ENCODE measurements around the gene CCHCR1.
"Not testable (repeated sequence)": the region's sequence is repeated elsewhere in the genome, so short reads cannot be mapped to it uniquely, and the experiment has no call there.

CCHCR1 gene

GRCh38 chr6:31172973-31173384 is 15.4 kb upstream of the CCHCR1 start:
- TF ChIP-seq CTCF (IDR thresholded peaks at IDR 0.05; ENCODE audit: unreplicated experiment in 3 of 3) = no peak
- Mint-ChIP-seq H3K9me3 (no peaks in the 10 kb centered on the region), H3K27me3 (ENCODE audit: low read depth) (peaks cover 28% of the 10 kb centered on the region), H3K36me3 (ENCODE audit: low read depth) (no peaks in the 10 kb centered on the region), H3K4me3 (no peak overlapping the region), H3K4me1 (peaks cover 6% of the 10 kb centered on the region), H3K27ac (no peak overlapping the region)

GRCh38 chr6:31171931-31172905 is 14.6 kb upstream of the CCHCR1 start:
- Mint-ChIP-seq H3K9me3 (no peaks in the 10 kb centered on the region), H3K4me1 (peaks cover 6% of the 10 kb centered on the region), H3K4me3 (no peak overlapping the region), H3K27me3 (ENCODE audit: low read depth) (peaks cover 33% of the 10 kb centered on the region), H3K36me3 (ENCODE audit: low read depth) (no peaks in the 10 kb centered on the region), H3K27ac (no peak overlapping the region)
- TF ChIP-seq CTCF (IDR thresholded peaks at IDR 0.05; ENCODE audit: unreplicated experiment in 3 of 3) = no peak

GRCh38 chr6:31170987-31171671 is 13.5 kb upstream of the CCHCR1 start:
- no peaks in the 10 kb centered on the region for H3K9me3 Mint-ChIP-seq
- H3K4me3 Mint-ChIP-seq = no peak overlapping the region
- H3K27me3 Mint-ChIP-seq (ENCODE audit: low read depth) = peaks cover 33% of the 10 kb centered on the region
- H3K4me1 Mint-ChIP-seq = peaks cover 4% of the 10 kb centered on the region
- no peak overlapping the region for H3K27ac Mint-ChIP-seq
- TF ChIP-seq CTCF (IDR thresholded peaks at IDR 0.05; ENCODE audit: unreplicated experiment in 3 of 3) = no peak
- no peaks in the 10 kb centered on the region for H3K36me3 Mint-ChIP-seq (ENCODE audit: low read depth)

GRCh38 chr6:31170600-31170881 is 12.9 kb upstream of the CCHCR1 start, which contains the start of gene POU5F1:
TSS of gene POU5F1 (minus strand) at chr6:31170682. CDS start at chr6:31170620, 62 bp downstream.
- no peak for TF ChIP-seq CTCF (IDR thresholded peaks at IDR 0.05; ENCODE audit: unreplicated experiment in 3 of 3)
- Mint-ChIP-seq H3K4me1 (no peaks in the 10 kb centered on the region), H3K27ac (no peak within 1 kb of the TSS), H3K36me3 (ENCODE audit: low read depth) (no peaks in the 10 kb centered on the region), H3K9me3 (no peaks in the 10 kb centered on the region), H3K27me3 (ENCODE audit: low read depth) (peaks cover 33% of the 10 kb centered on the region), H3K4me3 (no peak within 1 kb of the TSS)

GRCh38 chr6:31169858-31170599 is 12.4 kb upstream of the CCHCR1 start:
- H3K4me3 Mint-ChIP-seq; H3K9me3 Mint-ChIP-seq; H3K27ac Mint-ChIP-seq; H3K36me3 Mint-ChIP-seq (ENCODE audit: low read depth); H3K4me1 Mint-ChIP-seq: not testable (repeated sequence)
- peaks cover 33% of the 10 kb centered on the region for H3K27me3 Mint-ChIP-seq (ENCODE audit: low read depth)

All from nephron (organoid).